HG02642 (cell line): Measurements from ENCODE around the gene ICAM2.
A peak's percentile ranks its signal among the peaks of the same experiment; 100 is the strongest.

ENCODE experiments used
- ATAC-seq: cut with Tn5 transposase; IDR thresholded peaks from one replicate; pipeline ENCODE4 v1.9.1; 2021; ENCODE audit warnings: mild to moderate bottlenecking; ENCODE audit not compliant: unreplicated experiment, poor library complexity

Gene ICAM2

GRCh38 chr17:64045176-64045575 lies 24.7 kb upstream of the ICAM2 start:
- no peak for ATAC-seq

GRCh38 chr17:64042700-64043485 lies 22.5 kb upstream of the ICAM2 start:
- ATAC-seq = no peak

GRCh38 chr17:64041912-64042311 lies 21.5 kb upstream of the ICAM2 start:
- ATAC-seq = no peak

GRCh38 chr17:64040206-64040605 lies 19.8 kb upstream of the ICAM2 start:
- ATAC-seq = no peak

GRCh38 chr17:64039106-64039400 lies 18.6 kb upstream of the ICAM2 start:
- no peak for ATAC-seq

GRCh38 chr17:64038331-64039105 lies 18.1 kb upstream of the ICAM2 start:
- ATAC-seq = no peak

- no peak for ATAC-seq
Measured at GRCh38 chr17:64037802-64038201, 17.4 kb upstream of the ICAM2 start.

- no peak for ATAC-seq
Measured at GRCh38 chr17:64037180-64037579, 16.7 kb upstream of the ICAM2 start.

- no peak for ATAC-seq
Measured at GRCh38 chr17:64036198-64036922, 15.9 kb upstream of the ICAM2 start.

- no peak for ATAC-seq
Measured at GRCh38 chr17:64032081-64032480, 11.6 kb upstream of the ICAM2 start.

GRCh38 chr17:64028874-64029464 lies 8.5 kb upstream of the ICAM2 start:
- no peak for ATAC-seq

- peak; percentile 67 for ATAC-seq
Measured at GRCh38 chr17:64025732-64026294, 5.4 kb upstream of the ICAM2 start.

- ATAC-seq = no peak
Measured at GRCh38 chr17:64024781-64025731, 4.6 kb upstream of the ICAM2 start.

GRCh38 chr17:64024215-64024654 lies 3.8 kb upstream of the ICAM2 start:
- ATAC-seq = no peak

- no peak for ATAC-seq
Measured at GRCh38 chr17:64022611-64023063, 2.2 kb upstream of the ICAM2 start.

- ATAC-seq = peak; percentile 10
Measured at GRCh38 chr17:64019551-64019961, 877 bp downstream of the ICAM2 start.

GRCh38 chr17:64017381-64017980 lies 3.0 kb downstream of the ICAM2 start:
- ATAC-seq = no peak

- ATAC-seq = no peak
Measured at GRCh38 chr17:64016974-64017373, 3.5 kb downstream of the ICAM2 start.

- ATAC-seq = no peak
Measured at GRCh38 chr17:64016231-64016784, 4.1 kb downstream of the ICAM2 start.
